ENCODE results near the gene BBS12. TPM values are rescaled to one million over a fixed set of nuclear protein-coding genes. Genes with fewer than 3 reads are reported as not detected.

BBS12 gene
- polyA plus RNA-seq, 2 of the 4 experiments (the other 2 are of a cell fraction), result 3.2 to 3.4 TPM

GRCh38 chr4:122747068-122747467 is 14.6 kb downstream of the BBS12 start:
- no peaks in the 10 kb centered on the region for H3K9me3 ChIP-seq
- POLR2A ChIA-PET, result no interaction called here

GRCh38 chr4:122747883-122748282 is 15.4 kb downstream of the BBS12 start:
- DNase-seq (ENCODE audit: low read depth in 1 of 2, low spot score in 1 of 2) (no peak), FAIRE-seq (no peak), ATAC-seq (no peak)
- Histone ChIP-seq H3K27ac (no peak overlapping the region), H3K4me3 (no peak overlapping the region), H3K9me3 (no peaks in the 10 kb centered on the region), H3K4me1 (peaks cover 18% of the 10 kb centered on the region), H3K4me2 (no peak overlapping the region)
- WGBS (ENCODE audit: missing lambda C conversion rate), result 67% methylated on average over 1 of the region's 1 CpG
- CTCF ChIA-PET, result interaction anchor here (1.3 kb wide), 1 partner anchor 31 kb away, joined by 3 read pairs; no protein-coding TSS in a partner anchor
- POLR2A ChIA-PET, result no interaction called here
- TF ChIP-seq FOSL2 (IDR thresholded peaks at IDR 0.05) (no peak), FOSL2 (CRISPR knock-in tag; IDR thresholded peaks at IDR 0.05) (peak; percentile 31; the same call in 1 of the 2 replicates), KDM5A (IDR thresholded peaks at IDR 0.05) (no peak), HOXB13 (CRISPR knock-in tag; IDR thresholded peaks at IDR 0.05; ENCODE audit: low read depth) (no peak)

More at GRCh38 chr4:122747068-122747467, 14.6 kb downstream of the BBS12 start:
- CTCF ChIA-PET, result interaction anchor here (0.6 to 1.6 kb wide), 3 partner anchors 15 to 36 kb away, joined by 3 read pairs; no protein-coding TSS in a partner anchor
- Histone ChIP-seq H3K4me1 (peaks cover 18% of the 10 kb centered on the region), H3K27ac (no peak overlapping the region), H3K4me3 (no peak overlapping the region), H3K4me2 (no peak overlapping the region)
- FAIRE-seq, result no peak
- no peak for ATAC-seq
- 73% methylated on average over 1 of the region's 1 CpG for WGBS (ENCODE audit: missing lambda C conversion rate)
- TF ChIP-seq MAFK (IDR thresholded peaks at IDR 0.05; ENCODE audit: partially characterized antibody), result peak; percentile 16
- no peak for TF ChIP-seq SMC3 (IDR thresholded peaks at IDR 0.05)
- no peak for DNase-seq (ENCODE audit: low read depth in 1 of 2, low spot score in 1 of 2)

DNA sequence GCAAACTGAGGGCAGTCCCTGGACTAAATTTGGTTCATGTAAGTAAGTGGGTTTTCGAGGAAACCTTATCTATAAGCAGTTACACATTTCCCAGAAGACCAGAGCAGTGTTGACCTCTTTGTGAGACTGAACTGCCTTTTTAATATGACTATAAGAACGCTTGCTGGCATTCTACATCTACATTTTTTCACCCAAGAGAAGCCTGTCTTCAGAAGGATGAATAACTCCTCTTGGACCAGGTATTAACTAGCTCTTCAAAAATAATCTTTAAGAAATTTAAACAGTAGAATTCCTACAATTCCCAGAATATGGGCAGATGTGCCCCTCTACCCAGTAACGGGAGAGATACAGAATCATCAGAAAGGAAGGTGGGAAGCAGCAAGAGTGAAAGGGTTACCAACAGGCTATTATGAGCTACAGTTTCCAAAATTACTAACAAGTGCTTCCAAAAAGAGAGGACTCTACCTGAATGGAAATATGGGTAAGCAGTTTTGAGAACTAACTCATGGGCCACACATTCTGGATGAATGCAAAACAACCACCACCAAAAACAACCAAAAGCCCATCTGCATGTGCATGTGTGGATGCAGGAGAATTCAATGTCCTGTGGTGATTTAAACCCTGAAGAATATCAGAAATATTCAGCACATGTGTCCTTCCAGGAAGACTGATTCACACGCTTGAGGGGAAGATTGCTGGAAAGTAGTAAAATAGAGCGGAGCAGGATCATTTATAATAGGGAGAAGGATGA is 17.4 kb downstream of the BBS12 start:
- ChIA-PET CTCF (interaction anchor here (0.7 to 1.2 kb wide), 2 partner anchors 8 to 32 kb away, joined by 3 to 5 read pairs; no protein-coding TSS in a partner anchor), POLR2A (no interaction called here)
- Histone ChIP-seq H3K4me1 (peaks cover 2% of the 10 kb centered on the region; the same call in 2 of the 3 replicates), H3K9me3 (no peaks in the 10 kb centered on the region), H3K4me2 (no peak overlapping the region), H3K4me3 (no peak overlapping the region), H3K27ac (no peak overlapping the region)
- TF ChIP-seq, protein P1, sequence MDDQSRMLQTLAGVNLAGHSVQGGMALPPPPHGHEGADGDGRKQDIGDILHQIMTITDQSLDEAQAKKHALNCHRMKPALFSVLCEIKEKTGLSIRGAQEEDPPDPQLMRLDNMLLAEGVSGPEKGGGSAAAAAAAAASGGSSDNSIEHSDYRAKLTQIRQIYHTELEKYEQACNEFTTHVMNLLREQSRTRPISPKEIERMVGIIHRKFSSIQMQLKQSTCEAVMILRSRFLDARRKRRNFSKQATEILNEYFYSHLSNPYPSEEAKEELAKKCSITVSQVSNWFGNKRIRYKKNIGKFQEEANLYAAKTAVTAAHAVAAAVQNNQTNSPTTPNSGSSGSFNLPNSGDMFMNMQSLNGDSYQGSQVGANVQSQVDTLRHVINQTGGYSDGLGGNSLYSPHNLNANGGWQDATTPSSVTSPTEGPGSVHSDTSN (IDR thresholded peaks at IDR 0.05), result no peak
- TF ChIP-seq, protein P2, sequence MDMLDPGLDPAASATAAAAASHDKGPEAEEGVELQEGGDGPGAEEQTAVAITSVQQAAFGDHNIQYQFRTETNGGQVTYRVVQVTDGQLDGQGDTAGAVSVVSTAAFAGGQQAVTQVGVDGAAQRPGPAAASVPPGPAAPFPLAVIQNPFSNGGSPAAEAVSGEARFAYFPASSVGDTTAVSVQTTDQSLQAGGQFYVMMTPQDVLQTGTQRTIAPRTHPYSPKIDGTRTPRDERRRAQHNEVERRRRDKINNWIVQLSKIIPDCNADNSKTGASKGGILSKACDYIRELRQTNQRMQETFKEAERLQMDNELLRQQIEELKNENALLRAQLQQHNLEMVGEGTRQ (IDR thresholded peaks at IDR 0.05), result no peak
- TF ChIP-seq TP53 (CRISPR knock-in tag; IDR thresholded peaks at IDR 0.05) (no peak), CEBPB (IDR thresholded peaks at IDR 0.05) (no peak)
- DNase-seq (ENCODE audit: low read depth in 1 of 2, low spot score in 1 of 2) (no peak), ATAC-seq (no peak), FAIRE-seq (no peak)
- WGBS (ENCODE audit: missing lambda C conversion rate), result 85% methylated on average over 5 of the region's 5 CpGs

DNA sequence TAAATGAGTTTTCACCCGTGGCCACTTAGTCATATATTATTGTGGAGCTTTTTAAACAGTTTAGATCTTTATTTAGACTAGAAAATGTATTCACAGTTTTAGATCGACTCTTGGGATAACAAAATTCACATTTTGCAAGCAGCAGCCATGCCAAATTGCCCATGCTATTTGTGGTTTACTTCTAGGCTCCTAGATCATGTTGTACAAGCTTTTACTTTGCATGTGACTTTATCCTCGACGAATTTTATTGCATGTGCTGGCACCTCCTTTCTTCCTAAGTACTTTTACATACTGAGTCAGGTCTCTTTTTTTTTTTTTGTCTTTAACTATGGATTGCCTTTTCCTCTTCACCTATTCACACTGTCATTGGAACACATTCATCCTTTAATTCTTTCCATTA is 23.2 kb downstream of the BBS12 start:
- H3K4me2 ChIP-seq, result no peak overlapping the region
- H3K4me3 ChIP-seq, result no peak overlapping the region
- H3K4me1 ChIP-seq, result peaks cover 26% of the 10 kb centered on the region
- ChIA-PET POLR2A (no interaction called here), CTCF (interaction anchor here (0.9 to 5.3 kb wide), 4 partner anchors 10 to 175 kb away, joined by 3 to 48 read pairs (median 4); no protein-coding TSS in a partner anchor)
- DNase-seq (ENCODE audit: low read depth in 1 of 2, low spot score in 1 of 2) (no peak), FAIRE-seq (no peak), ATAC-seq (no peak)
- 59% methylated on average over 4 of the region's 4 CpGs for WGBS (ENCODE audit: missing lambda C conversion rate)
- H3K27ac ChIP-seq, result no peak overlapping the region
- no peaks in the 10 kb centered on the region for H3K9me3 ChIP-seq
- TF ChIP-seq RFX5 (IDR thresholded peaks at IDR 0.05), result no peak
- no peak for TF ChIP-seq CHD4 (IDR thresholded peaks at IDR 0.05; ENCODE audit: borderline replicate concordance)
- no peak for TF ChIP-seq KDM5A (IDR thresholded peaks at IDR 0.05)
- TF ChIP-seq RCOR1 (IDR thresholded peaks at IDR 0.05; ENCODE audit: low read depth, low read length), result no peak
- TF ChIP-seq ZNF302 (CRISPR knock-in tag; IDR thresholded peaks at IDR 0.05), result no peak
- TF ChIP-seq, protein P3, sequence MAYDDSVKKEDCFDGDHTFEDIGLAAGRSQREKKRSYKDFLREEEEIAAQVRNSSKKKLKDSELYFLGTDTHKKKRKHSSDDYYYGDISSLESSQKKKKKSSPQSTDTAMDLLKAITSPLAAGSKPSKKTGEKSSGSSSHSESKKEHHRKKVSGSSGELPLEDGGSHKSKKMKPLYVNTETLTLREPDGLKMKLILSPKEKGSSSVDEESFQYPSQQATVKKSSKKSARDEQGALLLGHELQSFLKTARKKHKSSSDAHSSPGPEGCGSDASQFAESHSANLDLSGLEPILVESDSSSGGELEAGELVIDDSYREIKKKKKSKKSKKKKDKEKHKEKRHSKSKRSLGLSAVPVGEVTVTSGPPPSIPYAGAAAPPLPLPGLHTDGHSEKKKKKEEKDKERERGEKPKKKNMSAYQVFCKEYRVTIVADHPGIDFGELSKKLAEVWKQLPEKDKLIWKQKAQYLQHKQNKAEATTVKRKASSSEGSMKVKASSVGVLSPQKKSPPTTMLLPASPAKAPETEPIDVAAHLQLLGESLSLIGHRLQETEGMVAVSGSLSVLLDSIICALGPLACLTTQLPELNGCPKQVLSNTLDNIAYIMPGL (CRISPR knock-in tag; IDR thresholded peaks at IDR 0.05; ENCODE audit: borderline replicate concordance), result no peak
- TF ChIP-seq, protein P2 (IDR thresholded peaks at IDR 0.05), result no peak
- TF ChIP-seq CTCF (IDR thresholded peaks at IDR 0.05), result no peak
- TF ChIP-seq ZFP36 (IDR thresholded peaks at IDR 0.05; ENCODE audit: borderline replicate concordance, partially characterized antibody), result no peak
- TF ChIP-seq HDAC2 (IDR thresholded peaks at IDR 0.05), result no peak
- no peak for TF ChIP-seq KDM1A (IDR thresholded peaks at IDR 0.05; ENCODE audit: low read depth)
- no peak for TF ChIP-seq EHF (CRISPR knock-in tag; IDR thresholded peaks at IDR 0.05)
